ENCODE measurements around the gene HOXD4.

DNA sequence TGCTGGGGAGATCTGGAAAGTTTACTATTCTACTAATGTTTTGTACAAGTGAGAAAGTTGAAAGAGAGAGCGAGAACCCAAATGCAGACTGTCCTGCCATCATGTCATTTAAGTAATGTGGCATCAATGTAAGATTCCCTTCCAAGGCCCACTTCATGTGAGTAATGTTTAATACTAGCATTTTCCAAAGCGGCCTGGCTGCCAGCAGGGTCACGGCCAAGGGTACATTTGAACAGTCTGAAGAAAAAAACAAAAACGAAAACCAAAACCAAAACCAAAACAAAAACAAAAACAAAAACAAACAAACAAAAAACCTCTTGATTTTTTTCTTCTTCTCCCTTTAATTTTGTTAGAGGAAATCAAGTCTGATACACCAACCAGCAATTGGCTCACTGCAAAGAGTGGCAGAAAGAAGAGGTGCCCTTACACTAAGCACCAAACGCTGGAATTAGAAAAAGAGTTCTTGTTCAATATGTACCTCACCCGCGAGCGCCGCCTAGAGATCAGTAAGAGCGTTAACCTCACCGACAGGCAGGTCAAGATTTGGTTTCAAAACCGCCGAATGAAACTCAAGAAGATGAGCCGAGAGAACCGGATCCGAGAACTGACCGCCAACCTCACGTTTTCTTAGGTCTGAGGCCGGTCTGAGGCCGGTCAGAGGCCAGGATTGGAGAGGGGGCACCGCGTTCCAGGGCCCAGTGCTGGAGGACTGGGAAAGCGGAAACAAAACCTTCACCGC, 32.6 kb upstream of the HOXD4 start:
- TF ChIP-seq POLR2A (IDR thresholded peaks at IDR 0.05) (no peak), EP300 (IDR thresholded peaks at IDR 0.05) (no peak)
- TF ChIP-seq, protein P1, sequence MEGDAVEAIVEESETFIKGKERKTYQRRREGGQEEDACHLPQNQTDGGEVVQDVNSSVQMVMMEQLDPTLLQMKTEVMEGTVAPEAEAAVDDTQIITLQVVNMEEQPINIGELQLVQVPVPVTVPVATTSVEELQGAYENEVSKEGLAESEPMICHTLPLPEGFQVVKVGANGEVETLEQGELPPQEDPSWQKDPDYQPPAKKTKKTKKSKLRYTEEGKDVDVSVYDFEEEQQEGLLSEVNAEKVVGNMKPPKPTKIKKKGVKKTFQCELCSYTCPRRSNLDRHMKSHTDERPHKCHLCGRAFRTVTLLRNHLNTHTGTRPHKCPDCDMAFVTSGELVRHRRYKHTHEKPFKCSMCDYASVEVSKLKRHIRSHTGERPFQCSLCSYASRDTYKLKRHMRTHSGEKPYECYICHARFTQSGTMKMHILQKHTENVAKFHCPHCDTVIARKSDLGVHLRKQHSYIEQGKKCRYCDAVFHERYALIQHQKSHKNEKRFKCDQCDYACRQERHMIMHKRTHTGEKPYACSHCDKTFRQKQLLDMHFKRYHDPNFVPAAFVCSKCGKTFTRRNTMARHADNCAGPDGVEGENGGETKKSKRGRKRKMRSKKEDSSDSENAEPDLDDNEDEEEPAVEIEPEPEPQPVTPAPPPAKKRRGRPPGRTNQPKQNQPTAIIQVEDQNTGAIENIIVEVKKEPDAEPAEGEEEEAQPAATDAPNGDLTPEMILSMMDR (IDR thresholded peaks at IDR 0.05): no peak
